ENCODE results near the gene DONSON.
A peak's percentile ranks its signal among the peaks of the same experiment; 100 is the strongest.

Gene DONSON

GRCh38 chr21:33542640-33543504 is 45.6 kb downstream of the DONSON start, which contains the start of gene SON:
Gene SON, plus strand, starts transcription at chr21:33543038. Its CDS starts 55 bp downstream, at chr21:33543093.
- POLR2A ChIA-PET = interaction anchor here (0.6 to 3.3 kb wide), 10 partner anchors 9 to 352 kb away, joined by 3 to 20 read pairs (median 6); partner anchors contain the start of genes DNAJC28, DONSON and TMEM50B
- H3K4me1 ChIP-seq (ENCODE audit: control insufficient read depth, insufficient read depth, low read length) = peaks cover 12% of the 10 kb centered on the region
- H3K36me3 ChIP-seq (ENCODE audit: control insufficient read depth in 2 of 2, insufficient read depth in 1 of 2, low read length in 2 of 2) = peaks cover 35 to 40% of the 10 kb centered on the region in 2 experiments
- peak within 1 kb of the TSS; percentile 93 for H3K27ac ChIP-seq (ENCODE audit: extremely low read depth, low read depth, low read length)
- no peaks in the 10 kb centered on the region for H3K9me3 ChIP-seq (ENCODE audit: control insufficient read depth, insufficient read depth, low read depth, low read length)
- peak within 1 kb of the TSS; percentile 98 for H3K4me3 ChIP-seq (ENCODE audit: low read depth, low read length)
- CTCF ChIA-PET = interaction anchor here (0.6 kb wide), 2 partner anchors 346 to 1711 kb away, joined by 3 to 4 read pairs; no protein-coding TSS in a partner anchor
- TF ChIP-seq ZNF416 (tag by site-specific recombination; IDR thresholded peaks at IDR 0.05) (no peak), ZBTB7A (tag by site-specific recombination; IDR thresholded peaks at IDR 0.05; ENCODE audit: low read depth) (peak; percentile 77), ZBTB6 (tag by site-specific recombination; IDR thresholded peaks at IDR 0.05) (0 out of 2 replicates have a peak, but pooled peaks have one; percentile 38), ZNF521 (tag by site-specific recombination; IDR thresholded peaks at IDR 0.05) (no peak), PBX3 (CRISPR knock-in tag; IDR thresholded peaks at IDR 0.05) (peak; percentile 71), ZNF658 (tag by site-specific recombination; IDR thresholded peaks at IDR 0.05) (no peak), ZNF449 (tag by site-specific recombination; IDR thresholded peaks at IDR 0.05) (no peak), ZNF239 (tag by site-specific recombination; IDR thresholded peaks at IDR 0.05) (no peak), ZNF37A (tag by site-specific recombination; IDR thresholded peaks at IDR 0.05) (no peak), HOXA7 (CRISPR knock-in tag; IDR thresholded peaks at IDR 0.05; ENCODE audit: borderline replicate concordance) (no peak), ZNF600 (tag by site-specific recombination; IDR thresholded peaks at IDR 0.05) (0 out of 2 replicates have a peak, but pooled peaks have one; percentile 37), ZNF140 (tag by site-specific recombination; IDR thresholded peaks at IDR 0.05) (no peak), ZNF335 (tag by site-specific recombination; conservative IDR thresholded peaks at IDR 0.05) (peak; percentile 98), GLI2 (tag by site-specific recombination; IDR thresholded peaks at IDR 0.05; ENCODE audit: borderline replicate concordance, low read depth) (peak; percentile 6; the same call in 1 of the 2 replicates), YY2 (tag by site-specific recombination; IDR thresholded peaks at IDR 0.05) (peak; percentile 91), GLI4 (tag by site-specific recombination; IDR thresholded peaks at IDR 0.05) (peak; percentile 92), ZNF324 (tag by site-specific recombination; IDR thresholded peaks at IDR 0.05) (peak; percentile 51), ZNF221 (tag by site-specific recombination; IDR thresholded peaks at IDR 0.05; ENCODE audit: borderline replicate concordance) (no peak), ZNF660 (tag by site-specific recombination; IDR thresholded peaks at IDR 0.05) (no peak), ZSCAN30 (tag by site-specific recombination; IDR thresholded peaks at IDR 0.05) (peak; percentile 83), ZNF561 (tag by site-specific recombination; IDR thresholded peaks at IDR 0.05; ENCODE audit: borderline replicate concordance) (peak; percentile 89), TCF7L2 (IDR thresholded peaks at IDR 0.05; ENCODE audit: borderline replicate concordance, low read depth, low read length) (no peak), ZNF610 (tag by site-specific recombination; IDR thresholded peaks at IDR 0.05; ENCODE audit: borderline replicate concordance) (peak; percentile 74), ZNF214 (tag by site-specific recombination; IDR thresholded peaks at IDR 0.05; ENCODE audit: borderline replicate concordance) (no peak), ZBTB49 (tag by site-specific recombination; IDR thresholded peaks at IDR 0.05; ENCODE audit: low read depth) (no peak), ZNF571 (tag by site-specific recombination; IDR thresholded peaks at IDR 0.05) (no peak), ATF2 (tag by site-specific recombination; IDR thresholded peaks at IDR 0.05; ENCODE audit: low read depth) (no peak), ZNF830 (tag by site-specific recombination; IDR thresholded peaks at IDR 0.05; ENCODE audit: low read depth) (no peak)

All from HEK293 (cell line).